HT1080 (cell line): ENCODE results near the gene RPL5. TPM values are rescaled to one million over a fixed set of nuclear protein-coding genes. Genes with fewer than 3 reads are reported as not detected.
"Not testable (repeated sequence)": the region's sequence is repeated elsewhere in the genome, so short reads cannot be mapped to it uniquely, and the experiment has no call there.

Experiments
- DNase-seq: peaks from one replicate; pipeline ENCODE4 v3.0.0-alpha.2; 2015; ENCODE audit warnings: low read depth
- polyA plus RNA-seq, 2 experiments: library from polyadenylated mRNA; depleted of rRNA; stranded (reverse); fragments of >200 nt; gene quantifications; 2 replicates each; pipeline ENCODE4 v1.2.3, GENCODE V29; 2015
- total RNA-seq: library from RNA; depleted of rRNA; stranded (reverse); fragments of >200 nt; shearing (Covaris generic); gene quantifications from 2 replicates; pipeline ENCODE4 v1.2.3, GENCODE V29; 2014; rRNA removed

The RPL5 gene
- total RNA-seq = 2,044 and 2,170 TPM in 2 replicates
- polyA plus RNA-seq (2015; cell fraction: cytosol; rRNA removed) = 3,010 and 3,350 TPM in 2 replicates
- 1,272 and 1,289 TPM in 2 replicates for polyA plus RNA-seq (2015; cell fraction: nucleus; rRNA removed)

DNA sequence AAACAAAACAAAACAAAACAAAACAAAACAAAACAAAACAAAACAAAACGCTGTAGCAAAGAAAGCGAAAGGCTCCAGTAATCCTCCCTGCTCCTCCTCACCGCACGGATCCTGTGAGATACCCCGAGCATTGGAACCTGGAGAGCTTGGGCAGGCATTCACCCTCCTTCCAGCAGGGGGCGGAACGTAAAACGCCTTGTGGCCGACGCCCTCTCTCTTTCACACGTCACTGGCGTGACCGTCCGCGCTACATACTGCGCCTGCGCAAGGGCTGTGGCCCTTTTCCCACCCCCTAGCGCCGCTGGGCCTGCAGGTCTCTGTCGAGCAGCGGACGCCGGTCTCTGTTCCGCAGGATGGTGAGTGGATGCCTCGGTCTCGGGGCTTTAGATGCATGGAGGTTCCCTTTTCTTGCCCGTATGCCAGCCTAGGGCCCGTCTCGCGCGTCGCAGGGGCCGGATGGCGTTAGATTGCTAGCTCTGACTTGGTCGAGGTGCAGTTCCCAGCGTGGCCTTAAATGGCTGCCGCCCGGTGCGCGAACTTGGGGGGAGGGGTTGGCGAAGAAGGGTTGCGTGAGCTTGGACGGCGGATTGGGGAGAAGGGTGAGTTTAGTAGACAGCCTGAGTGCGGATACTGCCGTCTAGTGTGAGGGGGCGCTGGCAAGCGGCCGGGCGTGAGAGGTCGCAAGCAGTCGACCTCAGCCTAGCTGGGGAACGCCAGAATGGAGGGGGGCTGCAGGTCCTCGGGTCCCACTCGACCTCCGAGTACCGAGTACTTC is at the start of gene RPL5:
TSS of gene RPL5 (plus strand) at position 279 of the 775 bp plus-strand sequence. CDS start at position 354, 75 bp downstream.
- peak; percentile 95 for DNase-seq

DNA sequence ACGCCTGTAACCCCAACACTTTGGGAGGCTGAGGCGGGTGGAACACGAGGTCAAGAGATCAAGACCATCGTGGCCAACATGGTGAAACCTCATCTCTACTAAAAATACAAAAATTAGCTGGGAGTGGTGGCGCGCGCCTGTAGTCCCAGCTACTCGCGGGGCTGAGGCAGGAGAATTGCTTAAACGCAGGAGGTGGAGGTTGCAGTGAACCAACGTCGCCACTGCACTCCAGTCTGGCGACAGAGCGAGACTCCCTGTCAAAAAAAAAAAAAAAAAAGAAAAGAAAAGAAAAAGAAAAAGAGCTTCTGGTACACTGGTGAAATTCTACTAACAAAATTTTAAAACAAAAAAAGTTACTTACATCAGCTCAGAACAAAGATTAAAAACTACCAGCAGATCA is 48.3 kb upstream of the RPL5 start:
- DNase-seq = not testable (repeated sequence)

DNA sequence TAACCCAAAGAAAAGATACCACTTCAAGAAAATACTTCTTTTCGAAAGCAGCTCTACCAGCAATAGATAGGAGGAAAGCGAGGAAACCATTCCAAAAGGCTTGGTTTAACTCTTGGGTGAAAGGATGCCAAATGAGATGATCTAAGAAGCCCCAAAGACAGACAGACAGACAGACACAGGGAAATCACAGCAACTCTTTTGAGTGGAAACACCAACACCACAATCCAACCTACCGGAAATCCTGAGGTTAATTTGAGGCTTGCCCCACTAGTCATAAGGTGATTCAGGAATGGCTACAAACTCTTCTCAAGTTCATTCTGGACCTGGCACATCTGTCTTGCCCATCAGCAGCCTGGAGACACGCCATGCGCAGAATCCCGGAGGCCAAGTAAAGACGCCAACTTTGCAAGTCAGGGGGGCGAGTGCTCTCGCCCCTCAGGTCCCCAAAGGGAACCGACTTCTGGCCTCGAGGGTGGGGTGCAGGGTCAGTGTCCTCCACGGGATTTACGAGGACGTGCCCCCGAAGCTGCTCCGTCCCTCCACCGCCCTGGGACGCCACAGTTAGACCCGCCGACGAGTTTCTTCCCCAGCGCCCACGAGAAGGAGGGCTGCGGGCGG is 47.7 kb upstream of the RPL5 start:
- DNase-seq = peak; percentile 81

DNA sequence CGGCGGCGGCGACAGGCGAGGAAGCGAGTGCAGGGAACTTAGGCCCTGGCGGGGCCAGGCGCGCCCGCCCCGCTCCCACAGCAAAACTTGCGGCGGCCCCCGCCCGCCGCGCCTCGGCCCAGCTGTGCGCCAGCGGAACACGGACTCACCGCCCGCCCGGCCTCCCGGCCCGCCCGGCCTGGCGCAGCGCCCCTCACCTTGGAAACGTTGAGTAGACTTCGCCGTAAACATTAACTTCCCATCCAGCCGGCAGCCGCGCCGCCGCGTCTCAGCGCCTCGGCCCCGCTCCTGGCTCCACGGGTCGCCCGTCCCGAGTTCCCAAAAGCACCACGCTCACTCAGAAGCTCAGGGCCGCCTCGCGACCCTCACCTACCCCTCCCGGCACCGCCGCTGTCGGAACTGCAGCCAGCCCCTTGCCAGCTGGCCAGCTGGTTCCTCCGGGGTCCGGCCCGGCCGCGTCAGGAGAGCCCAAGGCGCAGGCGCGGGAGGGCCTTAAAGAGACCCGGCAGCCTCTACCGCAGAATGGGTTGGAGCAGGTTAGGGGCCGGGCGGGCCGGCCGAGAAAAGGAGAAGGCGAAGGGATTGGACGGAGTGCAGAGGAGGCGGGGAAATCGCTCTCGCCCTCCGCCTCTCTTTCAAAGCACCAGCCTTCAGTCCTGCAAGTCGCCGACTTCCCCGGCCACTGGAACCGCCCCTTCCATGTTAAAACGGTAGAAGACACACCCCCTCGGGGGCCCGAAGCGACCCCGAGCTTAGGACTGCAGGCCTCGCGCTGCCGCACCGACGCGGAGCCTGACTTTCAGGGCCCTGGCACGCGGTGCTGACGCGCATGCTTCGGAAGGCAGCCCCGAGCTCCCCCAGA is 47.0 kb upstream of the RPL5 start, which contains the start of gene EVI5:
TSS of gene EVI5 (minus strand) at position 470 of the 862 bp plus-strand sequence. CDS start 48,562 bp downstream, outside the sequence.
- peak; percentile 98 for DNase-seq

DNA sequence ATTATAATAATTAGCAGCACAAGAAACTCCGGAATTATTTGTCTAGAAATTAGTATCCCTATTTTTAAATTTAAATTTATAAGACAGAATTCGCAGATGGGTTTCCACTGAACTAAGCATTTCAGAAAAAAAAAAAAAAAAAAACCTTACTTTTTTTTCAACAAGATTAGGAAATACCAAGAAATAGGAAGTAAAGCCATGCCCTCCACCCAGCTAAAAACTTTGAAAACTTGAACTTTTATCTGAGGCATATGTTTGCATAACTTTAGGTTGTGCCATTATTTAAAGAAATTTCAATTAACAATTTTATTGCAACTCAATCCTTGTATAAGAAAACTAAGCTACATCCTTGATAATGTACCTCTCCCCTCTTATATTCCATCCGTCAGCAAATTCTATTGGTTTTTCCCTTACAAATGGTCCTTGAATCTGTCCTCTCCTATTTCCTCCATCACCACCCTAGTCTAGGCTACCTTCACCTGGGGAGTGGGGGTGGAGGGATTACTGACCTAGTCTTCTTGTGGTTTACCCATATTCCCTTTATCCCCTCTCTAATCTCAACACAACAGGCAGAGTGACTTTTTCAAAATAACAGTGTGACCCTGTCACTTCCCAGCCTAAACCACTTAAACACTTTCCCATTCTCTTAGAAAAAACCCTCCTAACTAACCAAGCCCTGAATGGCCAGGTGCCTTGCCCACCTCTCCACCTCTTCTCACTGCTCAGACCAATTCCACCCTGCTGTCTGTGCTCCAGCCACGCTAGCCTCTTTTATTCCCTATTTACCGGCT is 45.5 kb upstream of the RPL5 start:
- DNase-seq = no peak

DNA sequence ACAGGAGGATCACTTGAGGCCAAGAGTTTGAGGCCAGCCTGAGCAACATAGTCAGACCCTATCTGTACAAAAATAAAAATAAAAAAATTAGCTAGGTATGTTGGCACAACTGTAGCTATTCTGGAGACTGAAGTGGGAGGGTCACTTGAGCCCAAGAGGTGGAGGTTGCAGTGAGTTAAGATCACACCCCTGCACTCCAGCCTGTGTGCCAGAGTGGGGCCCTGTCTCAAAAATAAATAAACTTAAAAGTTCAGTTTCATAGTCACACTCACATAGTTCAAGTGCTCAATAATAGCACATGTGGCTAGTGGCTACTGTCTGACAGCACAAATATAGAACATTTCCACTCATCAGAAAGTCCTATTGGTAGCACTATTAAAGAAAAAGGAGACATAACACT is 41.8 kb upstream of the RPL5 start:
- DNase-seq = no peak

DNA sequence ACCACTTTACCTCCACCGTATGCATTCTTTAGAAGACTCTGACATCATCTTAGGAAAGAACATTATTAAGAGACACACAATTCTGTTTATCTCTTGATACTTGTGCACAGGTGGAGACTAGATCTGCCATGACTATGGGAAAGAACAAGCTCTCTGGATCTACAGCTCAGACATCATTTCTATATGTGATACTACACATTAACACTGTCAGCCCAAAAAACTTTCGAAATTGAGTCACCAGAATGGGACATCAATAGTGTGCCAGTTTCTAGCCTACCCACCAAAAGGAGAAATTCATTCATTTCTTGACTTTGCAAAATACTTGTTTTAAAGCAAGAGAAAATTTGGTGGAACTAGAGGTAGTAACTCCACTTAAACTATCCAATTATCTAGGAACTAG is 41.0 kb upstream of the RPL5 start:
- no peak for DNase-seq

DNA sequence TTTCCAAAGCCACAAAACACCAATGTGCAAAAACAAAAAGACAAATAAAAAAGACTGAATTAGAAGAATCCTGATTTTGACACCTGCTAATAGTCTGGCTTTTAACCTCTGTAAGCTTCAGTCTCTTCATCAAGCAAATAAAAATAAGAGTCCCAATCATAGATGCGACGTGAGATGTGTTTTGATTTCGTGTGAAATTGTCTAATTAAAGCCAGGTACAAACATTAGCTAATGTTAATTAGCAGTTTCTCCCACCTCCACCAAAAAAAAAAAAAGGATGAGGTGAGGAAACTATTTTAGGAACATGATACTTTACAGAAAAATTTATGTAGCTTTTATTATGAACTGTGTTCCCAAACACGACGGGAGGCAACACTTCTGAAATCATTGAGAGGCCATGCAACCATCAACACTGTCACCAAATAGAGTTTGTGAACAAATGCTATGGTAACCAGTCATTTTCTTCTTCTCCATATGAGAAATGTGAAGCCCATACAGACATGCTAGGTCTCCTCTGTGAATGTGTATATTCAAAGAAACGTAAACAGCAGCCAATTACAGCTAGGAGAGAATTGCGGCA is 40.3 kb upstream of the RPL5 start:
- no peak for DNase-seq

DNA sequence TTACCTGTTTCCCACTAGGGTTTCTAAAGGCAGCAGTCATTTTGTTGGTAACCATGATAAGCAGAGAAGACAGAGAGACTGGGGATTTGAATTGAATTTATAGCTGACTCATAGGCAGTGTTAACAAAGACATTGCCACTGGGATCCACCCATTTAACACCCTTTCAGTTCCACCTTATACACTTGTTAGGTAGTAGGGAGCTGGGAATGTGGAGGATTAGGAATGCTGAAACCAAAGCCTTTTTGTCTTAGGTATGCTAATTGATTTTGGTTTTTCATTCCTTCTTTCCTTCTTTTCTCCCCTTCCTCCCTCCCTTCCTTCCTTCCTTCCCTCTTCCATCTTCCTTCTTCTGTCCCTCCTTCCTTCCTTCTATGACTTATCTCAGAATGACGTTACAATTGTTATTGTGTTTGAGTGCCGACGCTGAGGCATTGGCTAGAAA is 39.5 kb upstream of the RPL5 start:
- peak; percentile 17 for DNase-seq

DNA sequence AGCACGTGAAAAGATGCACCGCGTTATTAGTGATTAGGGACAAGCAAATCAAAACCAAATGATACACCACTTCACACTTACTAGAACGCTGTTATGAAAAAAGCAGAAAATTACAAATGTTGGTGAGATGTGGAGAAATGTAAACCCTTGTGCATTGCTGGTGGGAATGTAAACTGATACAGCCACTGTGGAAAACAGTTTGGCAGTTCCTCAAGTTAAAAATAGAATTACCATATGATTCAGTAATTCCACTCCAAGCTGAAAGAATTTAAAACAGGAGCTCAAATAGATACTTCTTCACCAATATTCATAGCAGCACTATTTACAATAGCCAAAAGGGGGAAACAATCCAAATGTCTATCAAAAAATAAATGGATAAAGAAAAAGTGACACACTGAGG is 36.7 kb upstream of the RPL5 start:
- DNase-seq = no peak

DNA sequence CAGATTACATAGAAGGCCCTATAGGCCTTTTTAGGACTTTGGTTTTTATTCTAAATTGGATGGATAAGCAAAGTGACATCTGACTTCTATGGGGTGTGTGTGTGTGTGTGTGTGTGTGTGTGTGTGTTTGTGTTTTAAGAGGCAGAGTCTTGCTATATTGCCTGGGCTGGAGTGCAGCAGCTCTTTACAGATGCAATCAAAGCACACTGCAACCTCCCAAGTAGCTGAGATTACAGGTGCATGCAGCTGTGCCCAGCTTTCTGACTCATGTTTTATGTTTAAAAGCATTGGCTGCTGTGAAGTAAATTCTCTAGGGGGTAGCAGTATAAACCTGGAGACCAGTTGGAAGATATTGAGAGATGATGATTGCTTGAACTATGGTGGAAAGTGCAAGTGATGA is 34.5 kb upstream of the RPL5 start:
- DNase-seq = no peak

DNA sequence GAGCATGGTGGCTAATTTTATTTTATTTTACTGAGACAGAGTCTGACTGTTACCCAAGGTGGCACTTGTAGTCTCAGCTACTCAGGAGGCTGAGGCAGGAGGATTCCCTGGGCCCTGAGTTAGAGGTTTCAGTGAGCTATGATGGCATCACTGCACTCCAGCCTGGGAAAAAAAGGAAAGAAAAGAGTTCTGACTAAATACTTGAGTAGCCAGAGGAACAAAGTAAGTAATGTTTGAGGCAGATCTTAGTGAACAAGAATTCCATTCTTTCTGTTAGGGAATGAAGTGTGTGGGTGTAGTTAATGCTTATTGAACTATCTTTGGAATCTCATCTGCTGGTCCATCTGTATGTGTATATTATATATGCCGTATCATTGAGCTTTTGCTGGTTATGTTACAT is 33.9 kb upstream of the RPL5 start:
- no peak for DNase-seq

DNA sequence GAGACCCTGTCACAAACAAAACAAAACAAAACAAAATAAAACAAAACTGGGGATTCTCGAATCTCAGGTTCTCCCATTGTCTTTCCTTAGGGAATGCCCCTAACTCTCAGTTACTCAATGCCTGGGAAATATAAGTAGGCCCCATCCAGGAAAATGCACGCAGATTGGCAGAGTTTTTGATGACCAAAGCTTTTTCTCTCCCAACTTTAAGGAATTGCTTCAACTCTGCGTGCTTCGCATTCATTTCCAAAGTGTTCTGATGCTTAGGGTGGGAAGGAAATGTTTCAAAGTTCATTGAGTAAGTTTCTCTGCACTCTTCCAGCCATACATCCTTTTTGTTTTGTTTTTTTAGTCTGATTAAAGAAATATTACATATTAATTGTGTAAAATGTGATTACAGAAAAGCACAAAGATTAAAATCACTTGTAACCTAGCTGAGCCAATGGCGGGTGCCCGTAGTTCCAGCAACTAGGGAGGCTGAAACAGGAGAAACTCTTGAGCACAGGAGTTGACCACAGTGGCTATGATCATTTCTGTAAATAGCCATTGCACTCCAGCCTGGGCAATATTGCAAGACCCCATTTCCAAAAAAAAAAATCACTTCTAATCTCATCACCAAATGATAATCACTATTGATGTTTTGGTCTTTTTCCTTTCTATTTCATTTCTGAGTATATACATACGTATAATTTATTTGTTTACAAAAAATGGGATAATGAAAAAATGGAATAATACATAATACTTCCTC is 28.5 kb upstream of the RPL5 start:
- DNase-seq = no peak

DNA sequence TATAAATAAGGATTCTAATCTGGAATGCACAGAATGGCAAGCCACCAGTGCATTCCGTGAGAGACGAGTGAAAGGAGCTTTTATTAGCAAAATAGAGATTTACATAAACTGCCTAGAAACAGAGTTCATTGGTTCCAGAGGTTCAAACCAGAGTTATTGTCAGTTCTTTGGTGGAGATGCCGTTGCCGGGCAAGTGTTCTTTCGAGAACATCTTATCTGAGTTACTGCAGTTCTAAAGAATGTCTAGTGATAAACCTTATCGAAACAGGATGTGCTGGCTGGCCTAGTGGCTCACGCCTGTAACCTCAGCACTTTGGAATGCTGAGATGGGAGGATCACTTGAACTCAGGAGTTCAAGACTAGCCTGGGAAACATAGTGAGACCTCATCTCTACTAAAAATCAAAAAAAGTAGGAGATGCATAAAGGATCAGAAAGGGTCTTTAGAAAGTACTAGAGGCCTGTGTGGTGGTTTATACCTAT is 27.1 kb upstream of the RPL5 start:
- DNase-seq = peak; percentile 88

DNA sequence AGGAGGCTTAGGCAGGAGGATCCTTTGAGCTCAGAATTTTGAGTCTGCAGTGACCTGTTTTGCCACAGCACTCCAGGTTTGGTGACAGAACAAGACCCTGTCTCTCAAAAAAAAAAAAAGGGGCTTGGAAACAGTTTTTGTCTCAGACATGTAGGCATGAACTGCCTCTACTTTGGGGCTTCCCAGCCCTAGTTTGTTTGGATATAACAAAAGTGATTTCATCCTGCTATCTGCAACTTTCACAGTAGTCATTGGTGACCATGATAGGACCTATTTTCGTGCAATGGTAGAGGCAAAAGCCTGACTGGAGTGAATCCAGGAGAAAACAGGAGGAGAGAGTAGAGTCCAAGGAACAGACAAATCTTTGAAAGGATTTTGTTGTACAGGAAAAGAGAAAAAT is 26.6 kb upstream of the RPL5 start:
- DNase-seq = no peak

DNA sequence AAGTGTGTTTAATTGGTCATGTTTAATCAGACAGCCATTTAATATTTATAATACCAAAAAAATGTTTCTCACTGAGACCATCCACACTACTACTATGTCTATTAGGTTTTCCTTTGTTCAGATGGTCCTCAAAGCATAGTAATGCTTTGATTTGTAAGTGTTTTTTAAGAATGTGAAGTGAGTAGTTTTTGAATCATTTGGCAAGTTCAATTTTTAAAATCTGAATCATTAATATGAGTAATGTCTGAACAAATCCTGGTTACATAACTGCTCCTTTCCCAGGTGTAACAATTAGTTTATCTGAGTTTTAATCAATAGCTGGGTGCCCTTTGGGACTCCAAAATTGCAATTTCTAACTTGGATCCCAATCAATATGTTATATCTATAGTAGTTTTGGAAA is 23.5 kb upstream of the RPL5 start:
- DNase-seq = no peak

DNA sequence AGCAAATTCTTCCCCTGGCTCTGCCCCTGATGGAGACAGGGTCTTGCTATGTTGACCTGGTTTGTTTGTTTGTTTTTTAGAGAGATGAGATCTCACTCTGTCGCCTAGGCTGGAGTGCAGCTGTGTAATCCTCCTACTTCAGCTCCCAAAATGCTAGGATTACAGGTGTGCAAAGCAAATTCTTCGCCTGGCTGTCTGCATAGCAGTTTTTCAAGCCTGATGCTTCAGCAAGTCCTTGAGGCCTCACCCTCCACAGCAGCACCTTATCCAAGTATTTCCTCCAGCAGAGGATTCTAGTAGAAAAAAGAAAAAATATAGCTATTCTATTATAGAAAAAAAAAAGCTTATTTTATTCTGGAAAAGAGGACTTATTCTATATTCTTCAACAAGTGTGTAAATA is 15.1 kb upstream of the RPL5 start:
- DNase-seq = no peak

DNA sequence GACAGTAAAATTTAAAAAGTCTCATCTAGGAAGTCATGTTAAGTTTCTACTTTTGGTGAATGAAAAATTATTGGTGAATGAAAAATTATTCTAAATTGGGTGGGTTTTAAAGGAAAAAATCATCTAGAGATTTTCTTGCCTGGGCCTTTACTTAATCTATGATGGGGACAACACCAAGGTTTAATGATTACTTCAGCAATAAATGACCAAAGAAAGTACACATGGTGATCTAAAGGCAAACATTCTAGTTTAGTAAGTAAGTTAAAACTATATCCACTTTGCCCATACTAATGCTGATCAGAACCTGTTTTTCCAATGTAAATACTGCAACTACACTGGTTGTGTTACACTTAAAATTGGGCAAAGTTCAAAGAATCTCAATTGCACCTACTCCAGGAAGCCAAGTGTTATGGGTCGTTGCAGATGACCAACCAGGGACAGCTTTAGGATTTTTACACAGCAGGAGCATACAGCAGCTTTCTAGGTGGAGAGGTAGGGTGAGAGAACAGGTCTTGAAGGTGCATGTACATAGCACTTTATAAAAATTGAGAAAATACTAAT is 14.6 kb upstream of the RPL5 start:
- no peak for DNase-seq
